Measurements from ENCODE around the gene SLTM. TPM values are rescaled to one million over a fixed set of nuclear protein-coding genes. Genes with fewer than 3 reads are reported as not detected.
"Not testable (repeated sequence)": the region's sequence is repeated elsewhere in the genome, so short reads cannot be mapped to it uniquely, and the experiment has no call there.

SLTM gene
- total RNA-seq, 4 donors from 2014 or later = 82.3 to 408 (median 130) TPM

GRCh38 chr15:58867926-58868325, 65.6 kb downstream of the SLTM start:
- no peak for DNase-seq
- H3K9me3 ChIP-seq = no peaks in the 10 kb centered on the region
- H3K27ac ChIP-seq = no peak overlapping the region
- TF ChIP-seq POLR2A (IDR thresholded peaks at IDR 0.05) = no peak
- TF ChIP-seq, protein P1, sequence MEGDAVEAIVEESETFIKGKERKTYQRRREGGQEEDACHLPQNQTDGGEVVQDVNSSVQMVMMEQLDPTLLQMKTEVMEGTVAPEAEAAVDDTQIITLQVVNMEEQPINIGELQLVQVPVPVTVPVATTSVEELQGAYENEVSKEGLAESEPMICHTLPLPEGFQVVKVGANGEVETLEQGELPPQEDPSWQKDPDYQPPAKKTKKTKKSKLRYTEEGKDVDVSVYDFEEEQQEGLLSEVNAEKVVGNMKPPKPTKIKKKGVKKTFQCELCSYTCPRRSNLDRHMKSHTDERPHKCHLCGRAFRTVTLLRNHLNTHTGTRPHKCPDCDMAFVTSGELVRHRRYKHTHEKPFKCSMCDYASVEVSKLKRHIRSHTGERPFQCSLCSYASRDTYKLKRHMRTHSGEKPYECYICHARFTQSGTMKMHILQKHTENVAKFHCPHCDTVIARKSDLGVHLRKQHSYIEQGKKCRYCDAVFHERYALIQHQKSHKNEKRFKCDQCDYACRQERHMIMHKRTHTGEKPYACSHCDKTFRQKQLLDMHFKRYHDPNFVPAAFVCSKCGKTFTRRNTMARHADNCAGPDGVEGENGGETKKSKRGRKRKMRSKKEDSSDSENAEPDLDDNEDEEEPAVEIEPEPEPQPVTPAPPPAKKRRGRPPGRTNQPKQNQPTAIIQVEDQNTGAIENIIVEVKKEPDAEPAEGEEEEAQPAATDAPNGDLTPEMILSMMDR (IDR thresholded peaks at IDR 0.05) = no peak
- peaks cover 0 to 12% (median 0%) of the 10 kb centered on the region in 4 donors for H3K4me1 ChIP-seq
- H3K27me3 ChIP-seq = no peaks in the 10 kb centered on the region
- no peak overlapping the region for H3K4me3 ChIP-seq
- no peaks in the 10 kb centered on the region for H3K36me3 ChIP-seq

DNA sequence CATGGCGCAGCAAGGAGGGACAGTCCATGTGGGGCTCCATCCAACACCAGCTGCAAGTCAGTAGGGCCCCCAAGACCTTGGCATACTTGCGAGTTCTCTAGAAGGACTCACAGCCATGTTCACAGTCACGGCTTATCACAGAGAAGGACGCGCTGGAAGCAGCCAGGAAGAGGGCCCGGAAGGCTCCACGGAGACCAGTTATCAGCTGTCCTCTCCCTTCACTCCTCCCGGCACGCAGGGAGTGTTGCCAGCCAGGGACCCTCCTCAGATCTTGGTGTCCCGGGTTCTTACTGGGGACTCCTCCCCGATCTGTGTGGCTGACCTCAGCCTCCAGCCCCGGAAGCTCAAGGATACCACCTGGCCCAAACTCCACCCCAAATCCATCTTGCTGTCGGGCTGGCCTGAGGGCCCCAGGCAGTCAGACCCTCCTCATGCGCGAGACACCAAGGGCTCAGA, 68.0 kb downstream of the SLTM start:
- Histone ChIP-seq H3K4me3 (peak overlapping the region; percentile 11 to 48 (median 30)), H3K27me3 (no peaks in the 10 kb centered on the region), H3K4me1 (peaks cover 0 to 12% (median 0%) of the 10 kb centered on the region in 4 donors), H3K27ac (peak overlapping the region in 3 of 4 donors; percentile 18 to 70 (median 30)), H3K9me3 (no peaks in the 10 kb centered on the region), H3K36me3 (no peaks in the 10 kb centered on the region)
- no peak for TF ChIP-seq POLR2A (IDR thresholded peaks at IDR 0.05)
- TF ChIP-seq, protein P1 (IDR thresholded peaks at IDR 0.05) = no peak
- DNase-seq = peak in 1 of 3 donors; percentile 52

GRCh38 chr15:58864602-58865424, 68.7 kb downstream of the SLTM start:
- H3K4me3 ChIP-seq = peak overlapping the region; percentile 11 to 48 (median 30)
- peak overlapping the region in 3 of 4 donors; percentile 18 to 70 (median 30) for H3K27ac ChIP-seq
- H3K4me1 ChIP-seq = peaks cover 0 to 12% (median 0%) of the 10 kb centered on the region in 4 donors
- TF ChIP-seq, protein P1 (IDR thresholded peaks at IDR 0.05) = no peak
- TF ChIP-seq POLR2A (IDR thresholded peaks at IDR 0.05) = peak in 1 of 2 donors; percentile 8
- DNase-seq = peak in 2 of 3 donors; percentile 53 to 63
- H3K36me3 ChIP-seq = no peaks in the 10 kb centered on the region
- H3K27me3 ChIP-seq = no peaks in the 10 kb centered on the region
- no peaks in the 10 kb centered on the region for H3K9me3 ChIP-seq

DNA sequence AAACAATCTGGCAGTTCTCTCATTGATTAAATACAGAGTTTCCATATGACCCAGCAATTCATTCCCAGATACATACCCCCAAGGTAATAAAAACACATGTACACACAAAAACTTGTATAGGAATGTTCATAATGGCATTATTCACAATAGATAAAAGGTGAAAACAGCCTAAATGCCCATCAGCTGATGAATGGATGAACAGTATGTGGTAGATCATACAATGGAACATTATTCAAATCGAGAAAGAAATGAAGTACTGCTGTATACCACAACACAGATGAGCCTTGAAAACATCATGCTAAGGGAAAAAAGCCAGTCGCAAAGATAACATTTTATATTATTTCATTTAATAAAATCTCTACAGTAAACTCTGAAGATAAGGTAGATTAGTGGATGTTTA, 71.2 kb downstream of the SLTM start:
- no peak overlapping the region for H3K4me3 ChIP-seq
- TF ChIP-seq, protein P1 (IDR thresholded peaks at IDR 0.05) = no peak
- TF ChIP-seq POLR2A (IDR thresholded peaks at IDR 0.05) = no peak
- peaks cover 0 to 12% (median 0%) of the 10 kb centered on the region in 4 donors for H3K4me1 ChIP-seq
- H3K36me3 ChIP-seq = no peaks in the 10 kb centered on the region
- H3K9me3 ChIP-seq = no peaks in the 10 kb centered on the region
- DNase-seq = no peak
- no peaks in the 10 kb centered on the region for H3K27me3 ChIP-seq
- no peak overlapping the region for H3K27ac ChIP-seq

- not testable (repeated sequence) for H3K9me3 ChIP-seq, H3K4me1 ChIP-seq, H3K27me3 ChIP-seq, DNase-seq, H3K4me3 ChIP-seq, H3K27ac ChIP-seq
- H3K36me3 ChIP-seq = peaks cover 0 to 17% (median 0%) of the 10 kb centered on the region in 3 donors
Observed at GRCh38 chr15:58856621-58857020, 76.9 kb downstream of the SLTM start.

DNA sequence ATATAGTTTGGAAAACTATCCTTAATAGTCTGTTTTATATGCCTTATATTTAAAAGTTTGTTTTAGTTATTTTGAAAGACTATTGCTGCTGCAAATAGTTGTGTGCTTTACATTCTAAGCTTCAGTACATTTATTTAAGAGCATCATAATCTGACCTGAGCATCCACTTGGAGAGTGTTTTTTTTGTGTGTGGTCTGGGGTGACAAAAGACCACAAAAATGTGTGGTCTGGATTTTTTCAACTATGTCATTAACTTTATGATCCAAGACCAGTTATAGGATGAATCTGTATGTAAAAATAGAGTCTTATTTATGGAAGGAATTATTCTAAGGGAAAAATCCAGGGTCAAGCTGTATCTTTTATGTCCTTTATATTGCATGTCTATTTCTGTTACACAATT, 77.4 kb downstream of the SLTM start:
- TF ChIP-seq, protein P1 (IDR thresholded peaks at IDR 0.05) = no peak
- TF ChIP-seq POLR2A (IDR thresholded peaks at IDR 0.05) = no peak
- no peaks in the 10 kb centered on the region for H3K4me1 ChIP-seq
- H3K27me3 ChIP-seq = no peaks in the 10 kb centered on the region
- peaks cover 0 to 19% (median 0%) of the 10 kb centered on the region in 3 donors for H3K36me3 ChIP-seq
- no peak for DNase-seq
- no peaks in the 10 kb centered on the region for H3K9me3 ChIP-seq
- no peak overlapping the region for H3K27ac ChIP-seq
- no peak overlapping the region for H3K4me3 ChIP-seq
